Measurements from ENCODE around the gene L1CAM.

DNA sequence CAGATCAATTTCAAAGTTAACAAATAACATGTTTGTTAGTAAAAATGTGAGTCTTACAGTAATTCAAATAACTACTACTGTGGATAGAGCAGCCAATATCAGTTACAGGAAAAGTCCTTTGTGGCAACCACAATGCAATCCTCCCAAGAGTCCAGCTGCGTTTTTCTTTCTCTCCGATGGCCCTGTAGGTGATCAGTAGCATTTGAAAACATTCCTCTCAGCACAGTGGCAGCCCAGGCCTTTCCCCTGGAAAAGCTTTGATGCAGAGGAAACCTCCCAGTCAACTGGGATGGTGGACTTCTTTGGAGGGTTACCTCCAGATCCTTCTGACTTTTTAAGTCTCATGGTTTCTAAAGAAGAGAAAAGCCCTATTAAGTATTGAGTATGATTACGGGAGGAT, 37.6 kb downstream of the L1CAM start:
- TF ChIP-seq, protein P1, sequence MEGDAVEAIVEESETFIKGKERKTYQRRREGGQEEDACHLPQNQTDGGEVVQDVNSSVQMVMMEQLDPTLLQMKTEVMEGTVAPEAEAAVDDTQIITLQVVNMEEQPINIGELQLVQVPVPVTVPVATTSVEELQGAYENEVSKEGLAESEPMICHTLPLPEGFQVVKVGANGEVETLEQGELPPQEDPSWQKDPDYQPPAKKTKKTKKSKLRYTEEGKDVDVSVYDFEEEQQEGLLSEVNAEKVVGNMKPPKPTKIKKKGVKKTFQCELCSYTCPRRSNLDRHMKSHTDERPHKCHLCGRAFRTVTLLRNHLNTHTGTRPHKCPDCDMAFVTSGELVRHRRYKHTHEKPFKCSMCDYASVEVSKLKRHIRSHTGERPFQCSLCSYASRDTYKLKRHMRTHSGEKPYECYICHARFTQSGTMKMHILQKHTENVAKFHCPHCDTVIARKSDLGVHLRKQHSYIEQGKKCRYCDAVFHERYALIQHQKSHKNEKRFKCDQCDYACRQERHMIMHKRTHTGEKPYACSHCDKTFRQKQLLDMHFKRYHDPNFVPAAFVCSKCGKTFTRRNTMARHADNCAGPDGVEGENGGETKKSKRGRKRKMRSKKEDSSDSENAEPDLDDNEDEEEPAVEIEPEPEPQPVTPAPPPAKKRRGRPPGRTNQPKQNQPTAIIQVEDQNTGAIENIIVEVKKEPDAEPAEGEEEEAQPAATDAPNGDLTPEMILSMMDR (conservative IDR thresholded peaks at IDR 0.05; ENCODE audit: low read length) = no peak
- TF ChIP-seq EZH2phosphoT487 (IDR thresholded peaks at IDR 0.05; ENCODE audit: borderline replicate concordance, low read depth, low read length) = no peak
